H9 (cell line): Measurements from ENCODE around the gene ARHGAP25. TPM values are rescaled to one million over a fixed set of nuclear protein-coding genes. Genes with fewer than 3 reads are reported as not detected.

Experiments used
- DNase-seq: peaks from one replicate; pipeline ENCODE4 v3.0.0-alpha.2; 2017
- H2AFZ ChIP-seq: one replicate; pipeline ENCODE4 v1.6.1; 2013; ENCODE audit warnings: mild to moderate bottlenecking, low read length, control low read depth, moderate library complexity
- H2AK5ac ChIP-seq: 2 replicates; pipeline ENCODE4 v1.6.1; 2013; ENCODE audit warnings: low read length, control low read depth, mixed read lengths; ENCODE audit not compliant: insufficient read length
- H2BK120ac ChIP-seq: one replicate; pipeline ENCODE4 v1.6.1; 2013; ENCODE audit warnings: low read depth, mild to moderate bottlenecking, low read length, control low read depth, inconsistent platforms; ENCODE audit not compliant: poor library complexity, severe bottlenecking
- H2BK12ac ChIP-seq: 2 replicates; pipeline ENCODE4 v1.6.1; 2013; ENCODE audit warnings: low read length, control low read depth, mixed read lengths, low read depth; ENCODE audit not compliant: insufficient read length
- H2BK15ac ChIP-seq: 2 replicates; pipeline ENCODE4 v1.6.1; 2013; ENCODE audit warnings: low read depth, low read length, control low read depth
- H2BK20ac ChIP-seq: one replicate; pipeline ENCODE4 v1.6.1; 2013; ENCODE audit warnings: low read depth, mild to moderate bottlenecking, low read length, control low read depth, inconsistent platforms; ENCODE audit not compliant: poor library complexity, severe bottlenecking
- H2BK5ac ChIP-seq: 2 replicates; pipeline ENCODE4 v1.6.1; 2013; ENCODE audit warnings: low read length, control low read depth, mixed read lengths; ENCODE audit not compliant: insufficient read length
- H3K14ac ChIP-seq: 2 replicates; pipeline ENCODE4 v1.6.1; 2013; ENCODE audit warnings: low read length, control low read depth; ENCODE audit not compliant: insufficient read depth
- H3K18ac ChIP-seq: 2 replicates; pipeline ENCODE4 v1.6.1; 2013; ENCODE audit warnings: low read depth, mild to moderate bottlenecking, mixed read lengths, low read length, control low read depth; ENCODE audit not compliant: insufficient read length
- H3K23ac ChIP-seq: 2 replicates; pipeline ENCODE4 v1.6.1; 2013; ENCODE audit warnings: low read length, control low read depth, mixed read lengths, low read depth; ENCODE audit not compliant: insufficient read length
- H3K23me2 ChIP-seq: 2 replicates; pipeline ENCODE4 v1.6.1; 2013; ENCODE audit warnings: low read depth, mild to moderate bottlenecking, mixed read lengths, low read length, control low read depth; ENCODE audit not compliant: insufficient read length, poor library complexity, severe bottlenecking
- H3K27ac ChIP-seq: 2 replicates; pipeline ENCODE4 v1.5.1; 2013; ENCODE audit warnings: low read length, control low read depth, mixed read lengths, low read depth; ENCODE audit not compliant: insufficient read length
- H3K27me3 ChIP-seq: 2 replicates; pipeline ENCODE4 v1.6.1; 2013; ENCODE audit warnings: low read length, control low read depth, inconsistent platforms; ENCODE audit not compliant: insufficient read depth
- H3K4ac ChIP-seq: 2 replicates; pipeline ENCODE4 v1.6.1; 2013; ENCODE audit warnings: low read depth, mild to moderate bottlenecking, control low read depth, inconsistent platforms, low read length, moderate library complexity
- H3K4me1 ChIP-seq: 2 replicates; pipeline ENCODE4 v1.6.1; 2013; ENCODE audit warnings: low read length, control low read depth, inconsistent platforms; ENCODE audit not compliant: insufficient read depth
- H3K4me2 ChIP-seq: 2 replicates; pipeline ENCODE4 v1.6.1; 2013; ENCODE audit warnings: low read length, control low read depth, mixed read lengths; ENCODE audit not compliant: insufficient read length, insufficient read depth
- H3K56ac ChIP-seq: 2 replicates; pipeline ENCODE4 v1.6.1; 2013; ENCODE audit warnings: low read depth, mild to moderate bottlenecking, mixed read lengths, low read length, control low read depth; ENCODE audit not compliant: insufficient read length
- H3K79me1 ChIP-seq: 2 replicates; pipeline ENCODE4 v1.6.1; 2013; ENCODE audit warnings: low read depth, mild to moderate bottlenecking, moderate library complexity, low read length, control low read depth, inconsistent platforms; ENCODE audit not compliant: insufficient read depth, poor library complexity, severe bottlenecking
- H3K79me2 ChIP-seq: 2 replicates; pipeline ENCODE4 v1.6.1; 2013; ENCODE audit warnings: low read length, control low read depth, inconsistent platforms; ENCODE audit not compliant: insufficient read depth
- H3K9ac ChIP-seq: 2 replicates; pipeline ENCODE4 v1.6.1; 2013; ENCODE audit warnings: low read length, control low read depth, mixed read lengths; ENCODE audit not compliant: insufficient read length; ENCODE audit errors: extremely low read depth
- H3K9me3 ChIP-seq: one replicate; pipeline ENCODE4 v1.6.1; 2013; ENCODE audit warnings: low read depth, low read length, inconsistent platforms; ENCODE audit not compliant: control insufficient read depth
- H3T11ph ChIP-seq: one replicate; pipeline ENCODE4 v1.6.1; 2013; ENCODE audit warnings: mild to moderate bottlenecking, low read length, control low read depth, inconsistent platforms
- H4K20me1 ChIP-seq: one replicate; pipeline ENCODE4 v1.6.1; 2013; ENCODE audit not compliant: control insufficient read depth, insufficient read length, insufficient read depth
- H4K5ac ChIP-seq: 2 replicates; pipeline ENCODE4 v1.6.1; 2013; ENCODE audit warnings: low read depth, mild to moderate bottlenecking, mixed read lengths, low read length, control low read depth; ENCODE audit not compliant: insufficient read length
- H4K8ac ChIP-seq: replicated peaks from 2 replicates; pipeline ENCODE4 v1.6.1; 2013; ENCODE audit warnings: low read length, control low read depth, mixed read lengths, low read depth; ENCODE audit not compliant: insufficient read length
- H4K91ac ChIP-seq: 2 replicates; pipeline ENCODE4 v1.6.1; 2013; ENCODE audit warnings: low read depth, mild to moderate bottlenecking, moderate library complexity, mixed read lengths, low read length, control low read depth; ENCODE audit not compliant: insufficient read length
- H3K27ac Mint-ChIP-seq, 3 experiments: 2 replicates in 2 of 3; 3 replicates in 1 of 3; pipeline ENCODE4 v1.8.0; 2020 to 2021; ENCODE audit warnings: mixed read lengths in 3 of 3, mild to moderate bottlenecking in 1 of 3, moderate library complexity in 1 of 3
- H3K27me3 Mint-ChIP-seq: 2 replicates; pipeline ENCODE4 v1.8.0; 2021; ENCODE audit warnings: low read depth, mild to moderate bottlenecking, moderate library complexity, mixed read lengths
- H3K36me3 Mint-ChIP-seq, 3 experiments: 2 replicates in 2 of 3; 3 replicates in 1 of 3; pipeline ENCODE4 v1.8.0; 2020 to 2021; ENCODE audit warnings: low read depth in 3 of 3, mixed read lengths in 3 of 3; ENCODE audit not compliant: insufficient read depth in 1 of 3
- H3K4me1 Mint-ChIP-seq, 2 experiments: 2 replicates each; pipeline ENCODE4 v1.8.0; 2020; ENCODE audit warnings: mixed read lengths in 2 of 2
- H3K4me3 Mint-ChIP-seq, 2 experiments: 2 replicates in 1 of 2; 3 replicates in 1 of 2; pipeline ENCODE4 v1.8.0; 2020 to 2021; ENCODE audit warnings: mild to moderate bottlenecking in 2 of 2, mixed read lengths in 2 of 2, moderate library complexity in 1 of 2
- H3K9me3 Mint-ChIP-seq, 2 experiments: 2 replicates in 1 of 2; 3 replicates in 1 of 2; pipeline ENCODE4 v1.8.0; 2020; ENCODE audit warnings: mild to moderate bottlenecking in 2 of 2, mixed read lengths in 2 of 2, moderate library complexity in 1 of 2
- CTCF ChIP-seq: fragments of 200-600 bp; sonication (generic); conservative IDR thresholded peaks from 3 replicates; pipeline ENCODE4 v1.8.0; 2021; ENCODE audit warnings: antibody characterized with exemption, mild to moderate bottlenecking
- total RNA-seq: library from RNA; stranded (reverse); gene quantifications from 2 replicates; pipeline ENCODE4 v1.2.1, GENCODE V29; 2021

Gene ARHGAP25
- total RNA-seq, 1 experiment from 2014 or later = 1.3 TPM

DNA sequence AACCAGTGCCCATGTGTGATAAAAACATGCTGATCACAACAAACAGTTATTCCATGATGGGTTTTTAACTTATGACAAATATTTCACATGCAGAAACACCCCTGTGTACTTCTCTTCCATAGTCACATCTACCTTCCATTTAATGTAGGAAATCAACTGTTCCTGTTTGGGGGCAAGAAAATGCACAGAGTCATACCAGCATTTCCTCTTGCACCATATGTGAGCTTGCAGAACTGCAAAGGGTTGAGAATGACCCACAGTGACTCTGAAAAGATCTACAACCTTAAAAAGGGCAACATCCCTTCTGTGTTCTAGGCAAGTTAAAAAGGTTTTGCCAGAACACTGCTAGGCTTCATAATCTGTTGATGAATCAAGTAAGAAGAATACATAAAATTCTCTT, 126.7 kb downstream of the ARHGAP25 start:
- Histone ChIP-seq H2AK5ac (no peak overlapping the region), H2AFZ (no peak overlapping the region), H2BK12ac (no peak overlapping the region), H4K20me1 (no peaks in the 10 kb centered on the region), H2BK5ac (no peak overlapping the region), H3K4ac (no peak overlapping the region), H3K27me3 (no peaks in the 10 kb centered on the region), H3K4me2 (no peak overlapping the region), H3K14ac (no peak overlapping the region), H4K8ac (no peak overlapping the region), H3K9me3 (no peaks in the 10 kb centered on the region), H2BK120ac (no peak overlapping the region), H4K5ac (no peak overlapping the region), H3K4me1 (no peaks in the 10 kb centered on the region; the same call in 1 of the 2 replicates), H3K79me2 (no peaks in the 10 kb centered on the region), H2BK15ac (no peak overlapping the region), H3K56ac (no peak overlapping the region), H3K79me1 (no peaks in the 10 kb centered on the region), H3K23me2 (no peaks in the 10 kb centered on the region), H3K18ac (no peak overlapping the region), H2BK20ac (no peak overlapping the region), H3K23ac (no peak overlapping the region), H3T11ph (no peak overlapping the region), H3K27ac (no peak overlapping the region), H4K91ac (no peak overlapping the region), H3K9ac (no peak overlapping the region)
- Mint-ChIP-seq H3K27ac (no peak overlapping the region), H3K27me3 (no peaks in the 10 kb centered on the region; the same call in 1 of the 2 replicates), H3K9me3 (no peaks in the 10 kb centered on the region), H3K4me1 (peaks cover 6 to 12% of the 10 kb centered on the region in 2 experiments), H3K36me3 (no peaks in the 10 kb centered on the region), H3K4me3 (no peak overlapping the region)
- DNase-seq = no peak
- no peak for TF ChIP-seq CTCF
